Keratinocyte (primary cell): ENCODE measurements around the gene SCN2B.

ENCODE experiments used
- CTCF ChIP-seq, 3 experiments: IDR thresholded peaks in 1 of 3; conservative IDR thresholded peaks in 1 of 3; optimal IDR thresholded peaks in 1 of 3; 2 replicates in 2 of 3; 3 replicates in 1 of 3; pipeline versions ENCODE3 to v1.5.1; 2011; ENCODE audit warnings: low read length in 3 of 3, mild to moderate bottlenecking in 3 of 3, moderate library complexity in 2 of 3, control low read depth in 1 of 3, inconsistent platforms in 1 of 3; ENCODE audit not compliant: insufficient read depth in 2 of 3; ENCODE audit errors: extremely low read depth in 1 of 3
- EZH2 ChIP-seq: IDR thresholded peaks from one replicate; pipeline ENCODE4 v1.6.1; 2012; ENCODE audit warnings: inconsistent platforms, mild to moderate bottlenecking, low read length, moderate library complexity

GRCh38 chr11:118167253-118167652, 9.2 kb downstream of the SCN2B start:
- no peak for TF ChIP-seq CTCF (optimal IDR thresholded peaks at IDR 0.05 in 1 of 3, IDR thresholded peaks at IDR 0.05 in 1 of 3, conservative IDR thresholded peaks at IDR 0.05 in 1 of 3; ENCODE audit: extremely low read depth in 1 of 3, insufficient read depth in 2 of 3, low read length in 3 of 3)
- no peak for TF ChIP-seq EZH2
